GM18511 (cell line): Measurements from ENCODE around the gene CHST15.

Experiments
- ATAC-seq: cut with Tn5 transposase; IDR thresholded peaks from one replicate; pipeline ENCODE4 v1.9.1; 2021; ENCODE audit warnings: mild to moderate bottlenecking, moderate library complexity; ENCODE audit not compliant: unreplicated experiment

Gene CHST15

GRCh38 chr10:123974406-123974805, 119.0 kb downstream of the CHST15 start:
- no peak for ATAC-seq

GRCh38 chr10:123972481-123973401, 120.7 kb downstream of the CHST15 start:
- ATAC-seq, result no peak

DNA sequence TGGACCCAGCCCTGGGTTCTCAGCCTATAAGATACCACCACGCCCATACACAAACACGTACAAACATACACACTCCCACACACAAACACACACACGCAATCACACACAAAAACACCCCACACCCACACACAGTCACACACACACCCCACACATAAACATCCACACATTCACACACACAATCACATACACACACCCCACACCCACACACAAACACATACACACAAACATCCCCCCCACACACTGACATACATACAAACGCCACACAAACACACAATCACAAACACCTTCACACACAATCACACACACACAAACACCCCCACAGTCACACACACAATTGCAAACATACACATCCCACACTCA, 122.5 kb downstream of the CHST15 start:
- no peak for ATAC-seq

- no peak for ATAC-seq
Observed at GRCh38 chr10:123970207-123970926, 123.0 kb downstream of the CHST15 start.

GRCh38 chr10:123967626-123968243, 125.7 kb downstream of the CHST15 start:
- no peak for ATAC-seq

- ATAC-seq, result no peak
Observed at GRCh38 chr10:123966896-123967231, 126.5 kb downstream of the CHST15 start.

- no peak for ATAC-seq
Observed at GRCh38 chr10:123965973-123966895, 127.2 kb downstream of the CHST15 start.

GRCh38 chr10:123964953-123965352, 128.4 kb downstream of the CHST15 start:
- no peak for ATAC-seq

GRCh38 chr10:123962756-123963530, 130.5 kb downstream of the CHST15 start:
- no peak for ATAC-seq

GRCh38 chr10:123958241-123958640, 135.2 kb downstream of the CHST15 start:
- ATAC-seq, result no peak
